Measurements from ENCODE around the gene NNT. TPM values are rescaled to one million over a fixed set of nuclear protein-coding genes. Genes with fewer than 3 reads are reported as not detected.

NNT gene
- total and polyA plus RNA-seq, 10 of the 15 experiments (the other 5 are each of a cell fraction or from before 2014, with no cell fraction given): 20.8 to 73.1 (median 51.9) TPM

- Histone ChIP-seq H3K27ac (ENCODE audit: control insufficient read depth, insufficient read depth) (no peak overlapping the region), H3K9ac (ENCODE audit: control insufficient read depth, insufficient read depth, low read length) (no peak overlapping the region), H2AFZ (ENCODE audit: control insufficient read depth, low read depth, low read length) (no peak overlapping the region), H3K36me3 (ENCODE audit: control insufficient read depth in 2 of 2, insufficient read depth in 2 of 2, low read length in 1 of 2) (peaks cover 2 to 11% of the 10 kb centered on the region in 2 experiments; a peak in 3 of 4 replicates), H3K4me1 (ENCODE audit: control insufficient read depth, insufficient read depth, low read length) (no peaks in the 10 kb centered on the region), H3K4me3 (no peak overlapping the region), H3K79me2 (ENCODE audit: control insufficient read depth, insufficient read depth, low read length) (no peaks in the 10 kb centered on the region), H3K4me2 (ENCODE audit: control insufficient read depth, insufficient read depth) (no peak overlapping the region), H3K27me3 (replicated peaks in 1 of 2; ENCODE audit: control insufficient read depth in 2 of 2, insufficient read depth in 2 of 2, low read length in 1 of 2) (no peaks in the 10 kb centered on the region), H4K20me1 (ENCODE audit: control insufficient read depth, insufficient read depth) (no peaks in the 10 kb centered on the region), H3K9me3 (replicated peaks; ENCODE audit: control insufficient read depth, insufficient read depth, low read length) (peaks cover 2% of the 10 kb centered on the region; the same call in 1 of the 3 replicates)
- WGBS (ENCODE audit: insufficient coverage, insufficient replicate concordance, low lambda C conversion rate, missing lambda C conversion rate): 98% methylated on average over 3 of the region's 3 CpGs
- intact Hi-C loops (cut with micrococcal nuclease; ENCODE audit: unreplicated experiment): no loop called here
- ATAC-seq (no peak), FAIRE-seq (no peak), DNase-seq (ENCODE audit: low read depth, low spot score) (no peak)
- ChIA-PET SMC1A (ENCODE audit: uncharacterized antibody, unreplicated experiment) (interaction anchor here (0.9 kb wide), 1 partner anchor 8 kb away, joined by 3 read pairs; no protein-coding TSS in a partner anchor), POLR2A (no interaction called here), CTCF (no interaction called here), RAD21 (ENCODE audit: unreplicated experiment) (no interaction called here)
- in situ Hi-C loops (cut with MboI): no loop called here
- TF ChIP-seq EGR1 (IDR thresholded peaks at IDR 0.05; ENCODE audit: borderline replicate concordance in 1 of 2, low read depth in 2 of 2, low read length in 2 of 2): no peak
- TF ChIP-seq, protein P1, sequence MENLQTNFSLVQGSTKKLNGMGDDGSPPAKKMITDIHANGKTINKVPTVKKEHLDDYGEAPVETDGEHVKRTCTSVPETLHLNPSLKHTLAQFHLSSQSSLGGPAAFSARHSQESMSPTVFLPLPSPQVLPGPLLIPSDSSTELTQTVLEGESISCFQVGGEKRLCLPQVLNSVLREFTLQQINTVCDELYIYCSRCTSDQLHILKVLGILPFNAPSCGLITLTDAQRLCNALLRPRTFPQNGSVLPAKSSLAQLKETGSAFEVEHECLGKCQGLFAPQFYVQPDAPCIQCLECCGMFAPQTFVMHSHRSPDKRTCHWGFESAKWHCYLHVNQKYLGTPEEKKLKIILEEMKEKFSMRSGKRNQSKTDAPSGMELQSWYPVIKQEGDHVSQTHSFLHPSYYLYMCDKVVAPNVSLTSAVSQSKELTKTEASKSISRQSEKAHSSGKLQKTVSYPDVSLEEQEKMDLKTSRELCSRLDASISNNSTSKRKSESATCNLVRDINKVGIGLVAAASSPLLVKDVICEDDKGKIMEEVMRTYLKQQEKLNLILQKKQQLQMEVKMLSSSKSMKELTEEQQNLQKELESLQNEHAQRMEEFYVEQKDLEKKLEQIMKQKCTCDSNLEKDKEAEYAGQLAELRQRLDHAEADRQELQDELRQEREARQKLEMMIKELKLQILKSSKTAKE (IDR thresholded peaks at IDR 0.05; ENCODE audit: low read depth, poor library complexity, severe bottlenecking): no peak
- no peak for TF ChIP-seq MTA3 (IDR thresholded peaks at IDR 0.05; ENCODE audit: borderline replicate concordance, low read length)
- no peak for TF ChIP-seq PAX5 (IDR thresholded peaks at IDR 0.05; ENCODE audit: borderline replicate concordance, low read depth, low read length)
- TF ChIP-seq HCFC1 (IDR thresholded peaks at IDR 0.05; ENCODE audit: low read length): no peak
- no peak for TF ChIP-seq RB1 (IDR thresholded peaks at IDR 0.05; ENCODE audit: borderline replicate concordance)
- no peak for TF ChIP-seq IKZF1 (conservative IDR thresholded peaks at IDR 0.05)
- TF ChIP-seq RFX5 (IDR thresholded peaks at IDR 0.05; ENCODE audit: low read depth, low read length): no peak
- no peak for TF ChIP-seq PML (IDR thresholded peaks at IDR 0.05; ENCODE audit: low read length)
- no TSS peak for BruUV-seq (replicated peaks)
These were observed 98.2 kb downstream of the NNT start for GRCh38 chr5:43701227-43701626.

Measured in GM12878 (cell line).